NCI-H128 (cell line): Measurements from ENCODE around the gene GPR156.

Experiments
- DNase-seq: peaks from one replicate; lab custom pipeline; 2025; ENCODE audit not compliant: unreplicated experiment; lab: John Stamatoyannopoulos, UW

The GPR156 gene

DNA sequence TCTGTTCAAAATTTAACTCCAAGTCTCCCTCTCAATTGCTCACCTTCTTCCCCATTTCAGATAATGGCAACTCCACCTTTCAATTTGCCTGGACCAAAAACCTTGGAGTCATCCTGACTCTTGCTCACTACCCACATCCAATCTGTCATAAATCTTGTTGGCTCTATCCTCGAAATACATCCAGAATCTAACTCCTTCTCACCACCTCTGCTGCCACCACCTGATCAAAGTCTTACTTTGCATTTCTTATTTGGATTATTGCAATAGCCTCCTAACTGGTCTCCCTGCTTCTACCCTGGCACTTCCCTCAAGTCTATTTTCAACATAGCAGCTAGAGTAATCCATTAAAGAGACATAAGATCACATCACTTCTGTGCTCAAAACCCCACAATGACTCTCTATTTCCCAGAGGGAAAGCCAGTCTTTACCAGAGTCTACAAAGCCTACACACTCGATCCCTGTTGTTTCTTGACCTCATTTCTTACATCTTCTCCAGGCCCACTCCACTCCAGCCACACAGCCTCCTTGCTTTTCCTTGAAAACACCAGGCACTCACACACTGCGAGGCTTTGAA, 86.6 kb downstream of the GPR156 start:
- DNase-seq, result no peak

GRCh38 chr3:120196812-120197211, 88.2 kb downstream of the GPR156 start:
- DNase-seq, result no peak

DNA sequence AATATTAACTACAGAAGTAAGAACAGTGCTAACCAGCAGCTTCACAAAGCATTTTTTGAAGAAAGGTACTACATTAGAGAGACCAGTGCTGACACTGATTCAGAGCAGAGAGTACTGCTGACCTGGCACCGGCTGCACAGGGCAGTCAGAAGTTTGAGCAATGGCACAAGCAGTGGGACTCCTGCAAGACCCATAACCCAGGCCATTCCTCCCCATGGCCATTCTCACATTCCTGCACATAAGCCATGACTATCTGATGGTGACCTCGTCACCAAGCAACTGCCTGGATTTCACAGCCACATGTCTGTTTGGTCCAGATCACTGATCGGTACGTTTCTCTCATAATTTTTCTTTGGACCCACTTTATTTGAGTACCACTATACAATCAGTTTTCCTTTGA, 88.7 kb downstream of the GPR156 start:
- no peak for DNase-seq

DNA sequence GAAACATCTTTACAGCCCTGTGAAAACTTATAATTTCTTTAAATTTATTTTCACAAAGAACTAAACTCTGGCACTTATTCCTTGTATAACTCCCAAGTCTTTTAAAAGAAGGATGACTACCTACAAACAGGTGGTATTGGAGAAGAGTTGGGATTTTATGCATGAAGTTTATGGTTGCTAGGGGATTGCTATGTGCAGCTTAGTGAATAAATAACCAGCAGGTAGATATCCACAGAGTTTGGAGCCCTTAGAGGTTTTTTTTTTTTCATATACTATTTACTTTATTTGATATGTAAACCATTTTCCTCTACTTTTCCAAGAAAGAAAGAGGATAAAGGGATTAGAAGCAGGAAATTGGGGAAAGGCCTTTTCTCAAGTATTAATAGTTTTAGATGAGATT, 91.5 kb downstream of the GPR156 start:
- no peak for DNase-seq

- DNase-seq, result no peak
Measured at GRCh38 chr3:120192579-120192978, 92.4 kb downstream of the GPR156 start.

DNA sequence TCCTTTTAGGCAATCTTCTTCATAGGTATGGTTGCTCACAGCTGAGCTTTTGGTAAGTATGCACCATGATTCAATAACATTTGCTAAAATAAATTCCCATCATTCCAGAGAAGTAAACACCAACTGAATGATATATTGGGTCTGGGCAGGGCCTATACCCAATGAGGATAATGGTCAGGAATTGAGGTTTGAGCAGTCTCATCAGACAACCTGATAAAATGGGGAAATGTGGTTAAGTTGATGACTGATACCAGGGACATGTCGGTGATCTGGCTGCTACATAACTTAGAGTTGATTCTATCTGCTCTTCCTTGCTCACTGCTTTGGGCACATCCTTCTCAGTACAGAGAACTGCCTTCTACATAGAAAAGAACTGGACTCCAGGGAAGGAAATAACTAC, 92.9 kb downstream of the GPR156 start:
- DNase-seq, result no peak

- no peak for DNase-seq
Measured at GRCh38 chr3:120182613-120183511, 102.2 kb downstream of the GPR156 start.

DNA sequence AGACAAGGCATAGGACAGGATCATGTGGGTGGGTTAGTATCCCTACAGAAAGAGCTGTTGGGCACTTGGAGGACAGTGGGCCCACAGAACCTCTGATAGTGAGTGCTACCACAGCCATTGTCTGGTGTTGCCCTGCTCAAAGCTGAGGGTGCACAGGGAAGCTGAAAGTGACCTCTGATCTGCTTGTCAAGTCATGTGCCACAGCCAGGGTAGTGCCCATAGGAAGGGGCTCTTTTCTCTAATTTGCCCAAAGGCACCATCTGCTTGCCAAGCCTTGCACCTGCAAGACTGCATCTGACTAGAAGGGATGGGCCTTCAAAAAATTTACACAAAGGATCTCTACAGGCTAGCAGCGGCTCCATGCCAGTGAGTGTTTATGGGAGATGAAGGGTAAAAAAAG, 103.4 kb downstream of the GPR156 start:
- DNase-seq, result no peak

DNA sequence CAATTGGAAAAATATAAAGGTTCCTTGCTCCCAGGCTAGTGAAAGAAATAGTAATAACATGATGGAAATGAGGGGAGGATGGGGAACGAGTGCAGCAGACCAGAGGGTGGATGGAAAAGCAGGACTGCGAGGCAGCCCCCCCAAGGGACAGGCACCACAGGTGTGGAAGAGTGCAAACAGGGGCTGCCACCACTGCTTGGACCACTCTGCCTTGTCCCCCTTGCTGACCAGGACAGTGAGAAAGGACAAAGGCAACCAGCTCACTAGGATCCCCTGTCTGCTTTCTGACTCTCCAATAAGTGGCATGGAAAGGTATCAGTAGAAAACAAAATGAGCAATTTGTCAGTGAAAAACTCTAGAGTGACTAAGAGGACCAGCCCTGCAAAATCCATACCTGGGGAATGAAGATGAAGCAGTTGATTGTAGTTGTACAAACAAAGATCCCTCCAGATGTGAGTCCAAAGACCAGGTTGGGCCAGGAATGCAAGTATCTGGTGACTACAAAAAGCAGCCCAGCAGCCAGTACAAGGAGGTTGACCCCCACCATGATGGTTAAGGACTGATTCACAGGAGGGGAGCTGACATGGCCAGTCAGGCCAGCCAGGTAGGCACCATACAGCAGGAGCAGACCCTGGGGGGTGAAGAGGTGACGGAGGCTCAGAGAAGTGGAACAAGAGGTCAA, 104.2 kb downstream of the GPR156 start:
- DNase-seq, result no peak

GRCh38 chr3:120177707-120178306, 107.2 kb downstream of the GPR156 start:
- no peak for DNase-seq

- no peak for DNase-seq
Measured at GRCh38 chr3:120177151-120177550, 107.9 kb downstream of the GPR156 start.

GRCh38 chr3:120174811-120175539, 110.0 kb downstream of the GPR156 start:
- DNase-seq, result no peak

DNA sequence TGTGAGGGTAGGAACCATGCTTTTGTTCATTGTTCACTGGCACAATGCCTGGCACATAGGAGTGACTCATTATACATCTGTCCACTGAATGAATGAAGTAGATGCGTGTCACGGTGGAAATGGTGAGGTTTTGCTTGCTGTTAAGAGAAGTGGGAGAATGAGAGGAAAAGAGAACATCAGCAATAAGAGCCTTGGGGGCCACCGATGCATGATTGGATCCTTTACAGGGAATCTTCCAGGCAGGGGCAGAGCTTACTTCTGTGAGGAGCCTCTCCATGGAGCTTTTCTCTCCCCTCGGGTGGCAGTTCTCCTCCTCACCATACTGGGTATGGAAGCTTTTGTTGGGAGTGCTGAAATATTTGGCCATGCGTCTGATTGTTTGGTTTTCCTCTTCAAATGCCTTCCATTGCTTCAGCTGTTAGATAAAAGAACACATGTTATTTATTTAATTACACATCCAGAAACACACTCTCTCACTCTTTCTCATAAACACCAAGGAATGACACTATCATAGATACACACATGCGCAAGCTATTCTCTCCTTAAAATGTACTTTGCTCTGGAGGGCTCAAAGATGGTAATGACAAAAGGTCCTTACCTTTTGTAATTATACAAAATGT, 111.9 kb downstream of the GPR156 start:
- no peak for DNase-seq

DNA sequence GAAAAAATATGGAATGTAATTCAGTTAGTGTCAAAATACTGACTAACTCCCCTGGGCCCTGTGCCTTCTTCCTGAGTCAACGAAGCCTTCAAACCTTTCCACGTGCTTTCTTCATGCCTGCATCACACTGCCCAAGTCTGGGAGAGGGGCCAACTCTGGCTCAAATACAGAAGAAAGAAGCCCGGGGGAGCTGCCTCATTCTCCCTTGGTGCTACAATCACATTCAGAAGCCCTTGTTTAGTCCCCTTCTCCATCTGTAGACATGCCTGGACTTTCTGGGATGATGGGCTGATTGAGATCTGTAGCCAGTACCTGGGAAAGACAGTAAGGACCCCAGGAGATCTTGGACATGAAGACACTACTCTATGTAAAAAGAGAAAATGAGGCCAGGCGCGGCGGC, 113.0 kb downstream of the GPR156 start:
- no peak for DNase-seq

GRCh38 chr3:120171134-120171873, 113.7 kb downstream of the GPR156 start:
- DNase-seq, result no peak

GRCh38 chr3:120170223-120170622, 114.8 kb downstream of the GPR156 start:
- DNase-seq, result no peak

DNA sequence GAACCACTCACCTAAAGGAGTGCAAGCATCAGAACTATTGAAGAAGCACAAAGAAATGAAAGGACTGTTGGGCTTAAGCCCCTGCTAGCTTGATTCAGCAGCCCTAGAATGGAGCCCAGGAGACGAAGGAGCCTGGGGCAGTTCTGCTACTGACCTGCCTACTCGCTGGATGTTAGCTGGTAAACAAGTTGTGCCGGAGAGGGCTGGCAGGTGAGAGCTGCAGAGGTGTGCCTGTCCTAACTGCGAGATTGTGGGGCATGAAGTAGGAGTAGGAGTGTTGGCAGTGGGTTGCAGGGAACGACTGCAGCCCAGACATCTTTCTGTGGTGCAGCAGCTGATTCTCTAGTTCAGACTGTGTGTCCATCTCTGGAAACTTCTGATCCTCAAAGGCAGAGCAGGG, 115.6 kb downstream of the GPR156 start:
- no peak for DNase-seq

- DNase-seq, result no peak
Measured at GRCh38 chr3:120168611-120169010, 116.4 kb downstream of the GPR156 start.

DNA sequence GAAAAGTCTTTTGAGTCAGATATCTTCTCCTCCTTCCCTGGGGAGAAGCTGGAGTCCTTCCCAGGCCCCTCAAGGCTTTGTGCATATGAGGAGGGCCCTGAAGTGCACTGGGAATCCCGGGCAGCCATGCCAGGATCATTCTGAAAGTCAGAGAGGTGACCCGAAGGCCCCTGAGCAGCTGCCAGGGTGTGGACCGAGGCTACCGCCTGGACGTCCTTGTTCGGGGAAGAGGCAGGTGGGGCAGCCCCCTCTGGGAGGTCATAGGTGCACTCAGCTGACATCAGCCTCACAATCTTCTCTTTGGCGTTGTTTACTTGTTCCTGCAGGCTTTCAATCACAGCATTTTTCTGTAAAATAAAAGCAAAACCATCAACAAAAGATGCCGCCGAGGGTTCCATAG, 117.0 kb downstream of the GPR156 start:
- DNase-seq, result no peak

DNA sequence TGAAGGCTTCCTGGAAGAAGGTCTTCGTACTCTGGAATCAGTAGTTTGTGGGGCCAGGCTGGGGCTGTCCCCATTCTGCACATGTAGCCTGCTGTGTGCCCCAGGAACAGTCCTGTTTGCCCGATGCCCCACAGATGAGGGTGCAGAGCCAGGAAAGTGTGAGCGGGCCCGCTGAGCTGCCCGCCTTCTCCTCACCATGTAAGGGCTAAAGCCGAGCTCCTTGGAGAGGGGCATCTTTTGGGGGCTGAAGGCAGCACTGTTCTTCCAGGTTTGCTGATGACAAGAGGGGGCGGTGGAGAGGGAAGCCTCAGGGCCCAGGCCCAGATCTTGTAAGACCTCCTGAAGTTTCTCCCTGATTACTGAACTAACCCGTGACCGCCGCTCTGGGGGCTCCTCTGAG, 117.5 kb downstream of the GPR156 start:
- no peak for DNase-seq
